Caco-2 (cell line): ENCODE data around the gene NEUROG1. TPM values are rescaled to one million over a fixed set of nuclear protein-coding genes. Genes with fewer than 3 reads are reported as not detected.

Source experiments
- BruUV-seq: library from RNA; stranded (reverse); fragments of 400-500 nt; replicated peaks from 2 replicates; lab custom pipeline; 2021; lab: Mats Ljungman, UMichigan
- CTCF ChIA-PET: fragments of 300-600 bp; sonication (Branson Sonifier 250); formaldehyde crosslinking; loops from one replicate; lab custom pipeline; 2022; ENCODE audit warnings: antibody characterized with exemption; lab: Charles Lee
- POLR2A ChIA-PET: fragments of 300-600 bp; sonication (Branson Sonifier 250); formaldehyde crosslinking; loops from one replicate; lab custom pipeline; 2022; ENCODE audit warnings: antibody characterized with exemption; lab: Charles Lee
- DNase-seq, 2 experiments: peaks; one replicate each; pipeline versions ENCODE4 v3.0.0 to v3.0.0-alpha.2; 2020 to 2022
- H3K27me3 ChIP-seq: replicated peaks from 2 replicates; pipeline ENCODE4 v1.6.0; 2011; ENCODE audit warnings: low read length; ENCODE audit not compliant: control insufficient read depth, insufficient read depth
- H3K36me3 ChIP-seq: 2 replicates; pipeline ENCODE4 v1.5.1; 2011; ENCODE audit warnings: low read length; ENCODE audit not compliant: control insufficient read depth, insufficient read depth
- H3K4me1 ChIP-seq: fragments of 250-450 bp; sonication (Bioruptor Pico); 2 replicates; pipeline ENCODE4 v1.5.1; 2020; ENCODE audit warnings: mild to moderate bottlenecking
- H3K4me3 ChIP-seq: 2 replicates; pipeline ENCODE4 v1.5.1; 2011; ENCODE audit warnings: low read depth, mild to moderate bottlenecking, control low read depth, low read length
- H3K9me3 ChIP-seq: fragments of 250-450 bp; sonication (Bioruptor Pico); 2 replicates; pipeline ENCODE4 v1.5.1; 2020; ENCODE audit warnings: mild to moderate bottlenecking, moderate library complexity
- H3K27ac Mint-ChIP-seq: one replicate; pipeline ENCODE4 v1.8.0; 2022; ENCODE audit warnings: mixed read lengths; ENCODE audit not compliant: unreplicated experiment
- H3K27me3 Mint-ChIP-seq: one replicate; pipeline ENCODE4 v1.8.0; 2022; ENCODE audit warnings: mixed read lengths; ENCODE audit not compliant: insufficient read depth, unreplicated experiment
- H3K36me3 Mint-ChIP-seq: one replicate; pipeline ENCODE4 v1.8.0; 2022; ENCODE audit warnings: mild to moderate bottlenecking, mixed read lengths; ENCODE audit not compliant: insufficient read depth, unreplicated experiment
- H3K4me1 Mint-ChIP-seq: one replicate; pipeline ENCODE4 v1.8.0; 2022; ENCODE audit warnings: low read depth, mixed read lengths; ENCODE audit not compliant: unreplicated experiment
- H3K4me3 Mint-ChIP-seq: one replicate; pipeline ENCODE4 v1.8.0; 2022; ENCODE audit warnings: mild to moderate bottlenecking, moderate library complexity, mixed read lengths; ENCODE audit not compliant: unreplicated experiment
- H3K9me3 Mint-ChIP-seq: one replicate; pipeline ENCODE4 v1.8.0; 2022; ENCODE audit warnings: mixed read lengths; ENCODE audit not compliant: unreplicated experiment
- intact Hi-C: fragments of 100-400 bp; cut with micrococcal nuclease; formaldehyde crosslinking; loops from one replicate; pipeline ENCODE4 v1.10.0; 2022; ENCODE audit not compliant: unreplicated experiment
- total RNA-seq: library from RNA; stranded (reverse); gene quantifications from 2 replicates; pipeline ENCODE4 v1.2.3, GENCODE V29; 2022
- TF ChIP-seq, protein P1 (sequence below), 2 experiments: fragments of 200-600 bp in 1 of 2; IDR thresholded peaks; 1 replicate in 1 of 2; 2 replicates in 1 of 2; pipeline versions ENCODE4 v1.5.1 to v1.8.0; 2011 to 2022; ENCODE audit warnings: antibody characterized with exemption in 1 of 2, control low read depth in 1 of 2, inconsistent platforms in 1 of 2, low read depth in 1 of 2, low read length in 1 of 2, mild to moderate bottlenecking in 1 of 2, moderate library complexity in 1 of 2; ENCODE audit not compliant: insufficient read depth in 1 of 2, severe bottlenecking in 1 of 2, unreplicated experiment in 1 of 2

Gene NEUROG1
- total RNA-seq, 1 experiment from 2014 or later: not detected

DNA sequence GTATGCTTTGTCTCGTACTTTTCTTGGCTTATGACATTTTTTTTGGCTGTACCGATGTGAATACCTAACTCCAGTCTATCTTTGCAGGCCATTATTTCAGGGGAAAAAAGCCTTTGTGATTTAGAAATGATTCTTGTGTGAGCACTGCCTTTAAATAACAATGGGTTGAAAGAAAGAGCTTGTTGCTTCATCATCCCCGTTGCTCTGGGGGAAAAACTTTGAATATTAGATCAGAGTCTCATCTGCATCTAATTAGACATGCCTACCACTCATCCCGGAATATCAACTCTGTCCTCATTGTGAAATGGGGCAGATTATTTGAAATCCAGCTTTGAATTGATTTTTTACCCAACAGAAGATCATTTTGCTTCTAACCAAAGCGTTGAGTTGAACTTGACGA, 29.5 kb upstream of the NEUROG1 start:
- CTCF ChIA-PET: interaction anchor here (0.5 to 4.5 kb wide), 13 partner anchors 10 to 325 kb away, joined by 3 to 82 read pairs (median 11); partner anchors contain the start of gene SLC25A48
- Histone ChIP-seq H3K9me3 (no peaks in the 10 kb centered on the region), H3K27me3 (no peaks in the 10 kb centered on the region), H3K4me3 (no peak overlapping the region), H3K4me1 (no peaks in the 10 kb centered on the region; the same call in 1 of the 2 replicates), H3K36me3 (no peaks in the 10 kb centered on the region)
- no peak for DNase-seq
- Mint-ChIP-seq H3K4me3 (no peak overlapping the region), H3K36me3 (peaks cover 5% of the 10 kb centered on the region), H3K9me3 (no peaks in the 10 kb centered on the region), H3K27ac (no peak overlapping the region), H3K27me3 (peaks cover 2% of the 10 kb centered on the region), H3K4me1 (peaks cover 7% of the 10 kb centered on the region)
- intact Hi-C loops: no loop called here
- TF ChIP-seq, protein P1, sequence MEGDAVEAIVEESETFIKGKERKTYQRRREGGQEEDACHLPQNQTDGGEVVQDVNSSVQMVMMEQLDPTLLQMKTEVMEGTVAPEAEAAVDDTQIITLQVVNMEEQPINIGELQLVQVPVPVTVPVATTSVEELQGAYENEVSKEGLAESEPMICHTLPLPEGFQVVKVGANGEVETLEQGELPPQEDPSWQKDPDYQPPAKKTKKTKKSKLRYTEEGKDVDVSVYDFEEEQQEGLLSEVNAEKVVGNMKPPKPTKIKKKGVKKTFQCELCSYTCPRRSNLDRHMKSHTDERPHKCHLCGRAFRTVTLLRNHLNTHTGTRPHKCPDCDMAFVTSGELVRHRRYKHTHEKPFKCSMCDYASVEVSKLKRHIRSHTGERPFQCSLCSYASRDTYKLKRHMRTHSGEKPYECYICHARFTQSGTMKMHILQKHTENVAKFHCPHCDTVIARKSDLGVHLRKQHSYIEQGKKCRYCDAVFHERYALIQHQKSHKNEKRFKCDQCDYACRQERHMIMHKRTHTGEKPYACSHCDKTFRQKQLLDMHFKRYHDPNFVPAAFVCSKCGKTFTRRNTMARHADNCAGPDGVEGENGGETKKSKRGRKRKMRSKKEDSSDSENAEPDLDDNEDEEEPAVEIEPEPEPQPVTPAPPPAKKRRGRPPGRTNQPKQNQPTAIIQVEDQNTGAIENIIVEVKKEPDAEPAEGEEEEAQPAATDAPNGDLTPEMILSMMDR (IDR thresholded peaks at IDR 0.05; ENCODE audit: insufficient read depth in 1 of 2, low read depth in 1 of 2, low read length in 1 of 2, severe bottlenecking in 1 of 2, unreplicated experiment in 1 of 2): no peak
- BruUV-seq: no TSS peak
- POLR2A ChIA-PET: no interaction called here

DNA sequence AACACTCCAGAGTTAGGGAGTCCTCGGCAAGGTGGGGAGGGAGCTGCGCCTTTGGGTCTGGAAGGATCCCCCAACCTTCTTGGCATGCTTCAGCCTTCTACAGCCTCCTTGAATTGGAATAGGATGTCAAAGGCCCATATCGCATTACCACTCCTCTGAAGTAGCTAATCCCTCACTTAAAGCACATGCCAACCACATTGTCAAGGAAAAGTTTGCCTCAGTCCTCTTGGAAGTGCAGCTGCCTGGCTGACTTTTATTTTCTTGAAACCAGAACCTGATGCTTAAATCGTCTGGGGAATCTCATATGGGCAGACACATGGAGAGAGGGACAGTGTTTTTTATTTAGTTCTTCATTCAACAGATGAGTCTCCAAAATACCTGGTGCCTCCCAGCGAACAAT, 28.6 kb upstream of the NEUROG1 start:
- Mint-ChIP-seq H3K9me3 (no peaks in the 10 kb centered on the region), H3K36me3 (peaks cover 5% of the 10 kb centered on the region), H3K4me1 (peaks cover 9% of the 10 kb centered on the region), H3K27ac (no peak overlapping the region), H3K4me3 (no peak overlapping the region), H3K27me3 (peaks cover 2% of the 10 kb centered on the region)
- CTCF ChIA-PET: interaction anchor here (1.9 to 4.1 kb wide), 2 partner anchors 98 to 102 kb away, joined by 5 to 55 read pairs; no protein-coding TSS in a partner anchor
- TF ChIP-seq, protein P1 (IDR thresholded peaks at IDR 0.05; ENCODE audit: insufficient read depth in 1 of 2, low read depth in 1 of 2, low read length in 1 of 2, severe bottlenecking in 1 of 2, unreplicated experiment in 1 of 2): no peak
- POLR2A ChIA-PET: no interaction called here
- BruUV-seq: no TSS peak
- intact Hi-C loops: no loop called here
- Histone ChIP-seq H3K4me3 (no peak overlapping the region), H3K36me3 (no peaks in the 10 kb centered on the region), H3K4me1 (no peaks in the 10 kb centered on the region; the same call in 1 of the 2 replicates), H3K27me3 (no peaks in the 10 kb centered on the region), H3K9me3 (no peaks in the 10 kb centered on the region)
- DNase-seq: no peak

DNA sequence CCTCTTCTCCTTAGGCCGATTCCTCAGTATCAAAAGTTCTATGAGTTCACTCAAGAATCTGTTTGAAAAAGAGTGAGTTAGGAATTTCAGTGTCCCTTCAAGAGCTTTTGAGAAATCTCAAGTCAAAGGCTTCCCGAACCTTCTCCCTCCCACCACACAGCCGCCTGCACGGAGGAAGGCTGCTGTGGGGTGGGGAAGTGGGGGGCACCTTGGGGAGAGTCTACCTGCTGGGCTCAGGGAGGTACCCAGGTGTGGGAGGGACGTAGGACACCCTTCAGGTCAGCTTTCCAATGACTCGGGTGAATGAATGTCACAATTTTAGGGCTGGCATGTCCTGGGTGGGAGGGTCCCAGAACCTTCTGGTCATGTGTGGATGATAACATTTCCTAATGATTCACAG, 25.5 kb upstream of the NEUROG1 start:
- no peak overlapping the region for H3K4me3 Mint-ChIP-seq
- no peaks in the 10 kb centered on the region for H3K9me3 Mint-ChIP-seq
- TF ChIP-seq, protein P1 (IDR thresholded peaks at IDR 0.05; ENCODE audit: insufficient read depth in 1 of 2, low read depth in 1 of 2, low read length in 1 of 2, severe bottlenecking in 1 of 2, unreplicated experiment in 1 of 2): no peak
- H3K9me3 ChIP-seq: no peaks in the 10 kb centered on the region
- H3K36me3 Mint-ChIP-seq: peaks cover 5% of the 10 kb centered on the region
- no peaks in the 10 kb centered on the region for H3K27me3 ChIP-seq
- BruUV-seq: no TSS peak
- peaks cover 2% of the 10 kb centered on the region for H3K27me3 Mint-ChIP-seq
- no peaks in the 10 kb centered on the region; the same call in 1 of the 2 replicates for H3K4me1 ChIP-seq
- H3K4me3 ChIP-seq: no peak overlapping the region
- intact Hi-C loops: loop anchor here (1.0 kb wide), 1 partner anchor 269 kb away; no protein-coding TSS in a partner anchor
- DNase-seq: no peak
- no peaks in the 10 kb centered on the region for H3K36me3 ChIP-seq
- ChIA-PET CTCF (interaction anchor here (0.6 to 1.7 kb wide), 22 partner anchors 8 to 313 kb away, joined by 3 to 28 read pairs (median 5); partner anchors contain the start of genes DCANP1 and SLC25A48), POLR2A (no interaction called here)
- no peak overlapping the region for H3K27ac Mint-ChIP-seq
- peaks cover 12% of the 10 kb centered on the region for H3K4me1 Mint-ChIP-seq
